Measurements from ENCODE around the gene DSG2. TPM values are rescaled to one million over a fixed set of nuclear protein-coding genes. Genes with fewer than 3 reads are reported as not detected.

The DSG2 gene
- total RNA-seq, 1 donor from 2014 or later: 8.2 TPM

DNA sequence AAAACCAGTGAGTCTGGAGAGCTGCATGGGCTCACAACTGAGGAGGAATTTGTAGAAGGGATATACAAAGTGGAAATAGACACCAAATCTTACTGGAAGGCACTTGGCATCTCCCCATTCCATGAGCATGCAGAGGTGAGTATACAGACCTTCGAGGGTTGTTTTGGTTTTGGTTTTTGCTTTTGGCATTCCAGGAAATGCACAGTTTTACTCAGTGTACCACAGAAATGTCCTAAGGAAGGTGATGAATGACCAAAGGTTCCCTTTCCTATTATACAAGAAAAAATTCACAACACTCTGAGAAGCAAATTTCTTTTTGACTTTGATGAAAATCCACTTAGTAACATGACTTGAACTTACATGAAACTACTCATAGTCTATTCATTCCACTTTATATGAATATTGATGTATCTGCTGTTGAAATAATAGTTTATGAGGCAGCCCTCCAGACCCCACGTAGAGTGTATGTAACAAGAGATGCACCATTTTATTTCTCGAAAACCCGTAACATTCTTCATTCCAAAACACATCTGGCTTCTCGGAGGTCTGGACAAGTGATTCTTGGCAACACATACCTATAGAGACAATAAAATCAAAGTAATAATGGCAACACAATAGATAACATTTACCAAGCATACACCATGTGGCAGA, 97.3 kb downstream of the DSG2 start:
- Mint-ChIP-seq H3K27me3 (ENCODE audit: unreplicated experiment) (peaks cover 5% of the 10 kb centered on the region), H3K4me1 (ENCODE audit: low read depth, unreplicated experiment) (peaks cover 7% of the 10 kb centered on the region), H3K9me3 (ENCODE audit: unreplicated experiment) (no peaks in the 10 kb centered on the region), H3K27ac (ENCODE audit: unreplicated experiment) (no peak overlapping the region), H3K36me3 (ENCODE audit: unreplicated experiment) (no peaks in the 10 kb centered on the region), H3K4me3 (ENCODE audit: unreplicated experiment) (no peak overlapping the region)
- TF ChIP-seq, protein P1, sequence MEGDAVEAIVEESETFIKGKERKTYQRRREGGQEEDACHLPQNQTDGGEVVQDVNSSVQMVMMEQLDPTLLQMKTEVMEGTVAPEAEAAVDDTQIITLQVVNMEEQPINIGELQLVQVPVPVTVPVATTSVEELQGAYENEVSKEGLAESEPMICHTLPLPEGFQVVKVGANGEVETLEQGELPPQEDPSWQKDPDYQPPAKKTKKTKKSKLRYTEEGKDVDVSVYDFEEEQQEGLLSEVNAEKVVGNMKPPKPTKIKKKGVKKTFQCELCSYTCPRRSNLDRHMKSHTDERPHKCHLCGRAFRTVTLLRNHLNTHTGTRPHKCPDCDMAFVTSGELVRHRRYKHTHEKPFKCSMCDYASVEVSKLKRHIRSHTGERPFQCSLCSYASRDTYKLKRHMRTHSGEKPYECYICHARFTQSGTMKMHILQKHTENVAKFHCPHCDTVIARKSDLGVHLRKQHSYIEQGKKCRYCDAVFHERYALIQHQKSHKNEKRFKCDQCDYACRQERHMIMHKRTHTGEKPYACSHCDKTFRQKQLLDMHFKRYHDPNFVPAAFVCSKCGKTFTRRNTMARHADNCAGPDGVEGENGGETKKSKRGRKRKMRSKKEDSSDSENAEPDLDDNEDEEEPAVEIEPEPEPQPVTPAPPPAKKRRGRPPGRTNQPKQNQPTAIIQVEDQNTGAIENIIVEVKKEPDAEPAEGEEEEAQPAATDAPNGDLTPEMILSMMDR (IDR thresholded peaks at IDR 0.05; ENCODE audit: partially characterized antibody, unreplicated experiment): no peak
- no peak for DNase-seq

DNA sequence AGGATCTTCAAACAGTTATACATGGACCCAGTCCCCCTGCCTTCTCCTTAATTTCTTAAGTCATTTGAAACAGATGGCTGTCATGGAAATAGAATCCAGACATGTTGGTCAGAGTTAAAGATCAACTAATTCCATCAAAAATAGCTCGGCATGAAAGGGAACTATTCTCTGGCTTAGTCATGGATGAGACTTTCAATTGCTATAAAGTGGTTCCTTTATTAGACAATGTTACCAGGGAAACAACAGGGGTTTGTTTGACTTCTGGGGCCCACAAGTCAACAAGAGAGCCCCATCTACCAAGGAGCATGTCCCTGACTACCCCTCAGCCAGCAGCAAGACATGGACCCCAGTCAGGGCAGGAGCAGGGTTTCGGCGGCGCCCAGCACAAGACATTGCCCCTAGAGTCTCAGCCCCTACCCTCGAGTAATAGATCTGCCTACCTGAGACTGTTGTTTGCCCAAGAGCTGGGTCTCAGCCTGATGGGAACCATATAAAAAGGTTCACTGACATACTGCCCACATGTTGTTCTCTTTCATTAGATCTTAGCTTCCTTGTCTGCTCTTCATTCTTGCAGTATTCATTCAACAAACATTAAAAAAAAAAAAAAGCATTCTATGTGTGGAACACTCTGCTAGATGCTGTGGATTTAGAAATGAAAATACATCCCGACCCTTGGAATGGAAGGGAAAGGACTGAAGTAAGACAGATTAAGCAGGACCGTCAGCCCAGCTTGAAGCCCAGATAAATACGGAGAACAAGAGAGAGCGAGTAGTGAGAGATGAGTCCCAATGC, 98.3 kb downstream of the DSG2 start:
- Mint-ChIP-seq H3K4me1 (ENCODE audit: low read depth, unreplicated experiment) (peaks cover 7% of the 10 kb centered on the region), H3K27me3 (ENCODE audit: unreplicated experiment) (peaks cover 2% of the 10 kb centered on the region), H3K36me3 (ENCODE audit: unreplicated experiment) (no peaks in the 10 kb centered on the region), H3K27ac (ENCODE audit: unreplicated experiment) (no peak overlapping the region), H3K4me3 (ENCODE audit: unreplicated experiment) (no peak overlapping the region), H3K9me3 (ENCODE audit: unreplicated experiment) (no peaks in the 10 kb centered on the region)
- no peak for DNase-seq
- TF ChIP-seq, protein P1 (IDR thresholded peaks at IDR 0.05; ENCODE audit: partially characterized antibody, unreplicated experiment): no peak

DNA sequence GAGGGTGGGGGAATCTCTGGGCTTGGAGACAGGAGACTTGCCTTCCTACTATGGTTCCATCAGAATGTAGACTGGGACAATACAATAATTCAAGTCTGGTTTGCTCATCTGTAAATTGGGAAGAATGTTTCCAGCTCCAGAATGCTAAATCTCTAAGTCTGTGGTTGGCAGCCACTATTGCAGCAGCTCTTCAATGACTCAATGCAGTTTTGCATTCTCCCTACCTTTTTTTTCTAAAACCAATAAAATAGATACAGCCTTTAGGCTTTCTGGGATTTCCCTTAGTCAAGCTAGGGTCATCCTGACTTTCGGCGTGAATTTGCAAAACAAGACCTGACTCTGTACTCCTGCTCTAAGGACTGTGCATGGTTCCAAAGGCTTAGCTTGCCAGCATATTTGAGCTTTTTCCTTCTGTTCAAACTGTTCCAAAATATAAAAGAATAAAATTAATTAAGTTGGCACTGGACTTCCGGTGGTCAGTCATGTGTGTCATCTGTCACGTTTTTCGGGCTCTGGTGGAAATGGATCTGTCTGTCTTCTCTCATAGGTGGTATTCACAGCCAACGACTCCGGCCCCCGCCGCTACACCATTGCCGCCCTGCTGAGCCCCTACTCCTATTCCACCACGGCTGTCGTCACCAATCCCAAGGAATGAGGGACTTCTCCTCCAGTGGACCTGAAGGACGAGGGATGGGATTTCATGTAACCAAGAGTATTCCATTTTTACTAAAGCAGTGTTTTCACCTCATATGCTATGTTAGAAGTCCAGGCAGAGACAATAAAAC, 100.2 kb downstream of the DSG2 start:
- Mint-ChIP-seq H3K27me3 (ENCODE audit: unreplicated experiment) (peaks cover 2% of the 10 kb centered on the region), H3K9me3 (ENCODE audit: unreplicated experiment) (no peaks in the 10 kb centered on the region), H3K27ac (ENCODE audit: unreplicated experiment) (no peak overlapping the region), H3K4me1 (ENCODE audit: low read depth, unreplicated experiment) (no peaks in the 10 kb centered on the region), H3K36me3 (ENCODE audit: unreplicated experiment) (no peaks in the 10 kb centered on the region), H3K4me3 (ENCODE audit: unreplicated experiment) (no peak overlapping the region)
- no peak for DNase-seq
- TF ChIP-seq, protein P1 (IDR thresholded peaks at IDR 0.05; ENCODE audit: partially characterized antibody, unreplicated experiment): no peak

Other genes with a start within 250 kb of the DSG2 start
- gene DSG1, start 180.0 kb upstream of the DSG2 start, total RNA-seq (ENCODE audit: unreplicated experiment): not detected
- not detected for gene DSG4, start 121.4 kb upstream of the DSG2 start, total RNA-seq (ENCODE audit: unreplicated experiment)
- not detected for gene DSG3, start 50.4 kb upstream of the DSG2 start, total RNA-seq (ENCODE audit: unreplicated experiment)
- gene TTR, start 93.7 kb downstream of the DSG2 start, total RNA-seq (ENCODE audit: unreplicated experiment): not detected
- gene B4GALT6, start 186.4 kb downstream of the DSG2 start, total RNA-seq (ENCODE audit: unreplicated experiment): 16.5 TPM